ENCODE results near the gene SMURF2. TPM values are rescaled to one million over a fixed set of nuclear protein-coding genes. Genes with fewer than 3 reads are reported as not detected.

The SMURF2 gene
- total RNA-seq, 1 experiment from 2014 or later, result 38.6 TPM

DNA sequence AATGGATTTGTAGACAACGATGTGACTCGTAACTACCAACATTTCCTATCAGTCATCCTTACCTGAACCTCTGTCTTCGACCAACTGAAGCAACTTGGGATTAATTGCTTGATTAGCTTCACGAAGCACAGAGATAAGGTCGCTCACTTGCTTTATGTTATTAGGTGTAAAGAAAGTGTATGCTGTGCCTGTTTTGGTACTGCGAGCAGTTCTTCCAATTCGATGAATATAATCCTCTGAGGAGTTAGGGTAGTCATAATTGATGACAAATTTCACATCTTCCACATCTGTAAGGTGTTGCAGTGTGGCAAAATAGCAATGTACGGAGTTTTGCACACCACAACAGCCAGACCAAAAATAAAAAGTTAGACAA is 161.6 kb downstream of the SMURF2 start:
- no peak for DNase-seq (ENCODE audit: low read depth)
- in situ Hi-C loops (cut with HindIII; ENCODE audit: low pct_unique_long_range_greater_than_20kb, low sequenced_read_pairs), result no loop called here

DNA sequence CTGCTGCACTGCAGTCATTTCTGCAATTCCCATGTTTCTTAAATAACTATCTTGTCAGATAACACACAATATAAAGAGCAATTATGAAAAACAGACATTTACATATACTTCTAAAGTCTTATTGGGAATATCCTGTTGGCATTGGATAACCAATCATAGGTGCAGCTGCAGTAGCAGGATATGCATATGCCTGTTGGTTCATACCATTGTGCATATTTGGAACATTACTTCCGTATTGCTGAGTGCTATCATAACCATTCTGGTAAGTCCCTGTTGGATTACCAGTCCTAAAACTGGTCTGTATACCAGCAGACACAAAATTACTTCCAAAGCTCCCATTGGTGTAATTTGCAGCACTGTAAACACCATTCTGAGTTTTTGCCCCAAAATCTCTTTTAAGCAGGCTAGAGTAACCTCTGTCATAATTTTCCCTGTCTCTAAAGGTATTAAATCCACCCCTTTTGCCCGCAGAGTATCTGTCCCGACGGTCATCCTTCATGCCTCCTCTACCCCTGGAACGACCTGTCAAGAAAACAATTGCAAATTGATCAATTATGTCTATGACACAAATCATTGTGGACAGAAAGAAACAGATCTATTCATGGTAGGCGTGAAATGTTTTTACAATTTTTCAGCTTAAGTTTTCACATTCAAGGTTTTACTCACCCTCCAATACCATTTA is 162.2 kb downstream of the SMURF2 start:
- DNase-seq (ENCODE audit: low read depth), result no peak

GRCh38 chr17:64498308-64499203 is 163.6 kb downstream of the SMURF2 start:
- in situ Hi-C loops (cut with HindIII; ENCODE audit: low pct_unique_long_range_greater_than_20kb, low sequenced_read_pairs), result no loop called here
- no peak for DNase-seq (ENCODE audit: low read depth)

More for the DNA sequence above, 162.2 kb downstream of the SMURF2 start:
- in situ Hi-C loops (cut with HindIII; ENCODE audit: low pct_unique_long_range_greater_than_20kb, low sequenced_read_pairs), result no loop called here

GRCh38 chr17:64497565-64498035 is 164.5 kb downstream of the SMURF2 start:
- in situ Hi-C loops (cut with HindIII; ENCODE audit: low pct_unique_long_range_greater_than_20kb, low sequenced_read_pairs), result no loop called here

DNA sequence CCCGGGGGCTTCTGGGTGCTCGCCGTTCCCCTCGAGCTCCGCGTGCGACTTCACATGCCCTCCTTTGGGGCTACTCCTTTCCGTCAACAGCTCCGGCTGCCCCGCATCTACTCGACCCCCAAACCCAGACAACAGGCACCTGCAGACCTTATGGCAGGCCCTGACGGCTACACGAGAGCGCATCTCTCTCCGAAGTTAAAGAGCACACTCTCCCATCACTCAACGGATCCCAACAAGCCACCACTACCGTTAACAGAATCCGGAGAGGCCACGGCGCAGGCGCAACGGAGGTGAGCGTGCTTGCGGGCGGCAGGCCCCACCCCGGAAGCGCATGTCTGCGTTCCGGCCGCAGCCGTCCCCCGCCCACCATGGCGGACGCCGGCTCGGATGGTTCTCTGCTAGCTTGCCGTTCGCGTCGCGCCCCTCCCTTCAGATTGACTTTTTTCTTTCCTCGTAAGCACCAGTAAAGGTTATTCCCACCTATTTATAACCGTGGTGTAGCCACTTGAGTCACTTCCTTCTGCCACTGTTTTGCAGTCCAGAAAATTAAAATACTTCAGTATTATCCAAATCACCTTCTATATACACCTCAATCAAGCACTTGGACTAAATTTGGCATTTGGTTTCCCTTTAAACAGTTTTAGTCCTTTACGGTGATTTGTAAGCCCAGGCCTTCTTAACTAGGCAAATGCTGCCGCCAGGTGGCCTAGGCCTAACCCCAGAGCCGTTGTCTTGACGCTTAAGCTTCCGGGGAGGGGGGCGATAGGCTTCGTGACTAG is 165.1 kb downstream of the SMURF2 start, which contains the start of gene POLG2:
TSS of gene POLG2 (minus strand) at position 269 of the 779 bp plus-strand sequence. CDS start at position 183, 86 bp downstream.
- DNase-seq (ENCODE audit: low read depth), result peak; percentile 87
- in situ Hi-C loops (cut with HindIII; ENCODE audit: low pct_unique_long_range_greater_than_20kb, low sequenced_read_pairs), result no loop called here

More at GRCh38 chr17:64497565-64498035, 164.5 kb downstream of the SMURF2 start:
- no peak for DNase-seq (ENCODE audit: low read depth)

DNA sequence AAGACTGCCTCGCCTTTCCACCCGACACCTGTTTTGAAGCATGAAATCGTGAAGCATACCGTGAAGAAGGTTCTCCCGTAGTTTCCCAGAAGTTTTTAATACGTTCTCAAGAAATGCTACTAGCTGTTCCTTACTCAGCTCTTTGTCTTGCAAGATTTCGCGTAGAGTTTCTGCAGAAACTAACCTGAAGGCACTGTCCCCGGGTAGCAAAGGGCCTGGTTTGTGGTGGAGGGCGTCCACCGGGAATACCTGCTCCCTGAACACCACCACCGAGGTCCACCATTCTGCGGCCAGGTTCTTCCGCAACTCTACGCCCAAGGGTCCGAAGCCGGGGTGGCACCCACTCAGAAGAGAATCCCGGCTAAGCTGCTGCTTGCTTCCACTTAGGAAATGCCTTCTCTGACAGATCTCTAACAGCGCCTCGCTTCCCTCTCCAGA is 165.7 kb downstream of the SMURF2 start:
- in situ Hi-C loops (cut with HindIII; ENCODE audit: low pct_unique_long_range_greater_than_20kb, low sequenced_read_pairs), result no loop called here
- no peak for DNase-seq (ENCODE audit: low read depth)

Other genes with a start within 250 kb of the SMURF2 start
- 21.9 and 35.9 TPM in 2 replicates for gene MILR1, start 213.2 kb downstream of the SMURF2 start, total RNA-seq (2014; rRNA removed; shearing (Covaris generic); ENCODE audit: low replicate concordance)
- 1.6 and 1.9 TPM in 2 replicates for gene POLG2, start 165.3 kb downstream of the SMURF2 start, total RNA-seq (2014; rRNA removed; shearing (Covaris generic); ENCODE audit: low replicate concordance)
- 293 and 315 TPM in 2 replicates for gene DDX5, start 156.0 kb downstream of the SMURF2 start, total RNA-seq (2014; rRNA removed; shearing (Covaris generic); ENCODE audit: low replicate concordance)
- 5.6 and 16.5 TPM in 2 replicates for gene CEP95, start 155.3 kb downstream of the SMURF2 start, total RNA-seq (2014; rRNA removed; shearing (Covaris generic); ENCODE audit: low replicate concordance)

All from Caki2 (cell line).